COR-L47 (cell line): ENCODE results near the gene VNN1.
"Not testable (repeated sequence)": the region's sequence is repeated elsewhere in the genome, so short reads cannot be mapped to it uniquely, and the experiment has no call there.

Source experiments
- DNase-seq: peaks from one replicate; lab custom pipeline; 2025; lab: John Stamatoyannopoulos, UW

The VNN1 gene

GRCh38 chr6:132719736-132720448, 6.0 kb upstream of the VNN1 start:
- no peak for DNase-seq

GRCh38 chr6:132715881-132716637, 2.2 kb upstream of the VNN1 start:
- DNase-seq = no peak

- peak; percentile 14 for DNase-seq
These were observed 1.3 kb upstream of the VNN1 start for GRCh38 chr6:132715204-132715603.

GRCh38 chr6:132714160-132714559, 305 bp upstream of the VNN1 start:
- DNase-seq = no peak

GRCh38 chr6:132712366-132712765, 1.5 kb downstream of the VNN1 start:
- no peak for DNase-seq

- no peak for DNase-seq
These were observed 5.1 kb downstream of the VNN1 start for GRCh38 chr6:132708771-132709170.

- no peak for DNase-seq
These were observed 5.9 kb downstream of the VNN1 start for GRCh38 chr6:132708002-132708401.

- not testable (repeated sequence) for DNase-seq
These were observed 7.1 kb downstream of the VNN1 start for GRCh38 chr6:132706756-132707155.

GRCh38 chr6:132703936-132704335, 9.9 kb downstream of the VNN1 start:
- no peak for DNase-seq

GRCh38 chr6:132698608-132699007, 15.2 kb downstream of the VNN1 start:
- DNase-seq = no peak

GRCh38 chr6:132695773-132696172, 18.1 kb downstream of the VNN1 start:
- no peak for DNase-seq

GRCh38 chr6:132693478-132693877, 20.4 kb downstream of the VNN1 start:
- DNase-seq = no peak

- no peak for DNase-seq
These were observed 23.2 kb downstream of the VNN1 start for GRCh38 chr6:132690678-132691077.

GRCh38 chr6:132687306-132687705, 26.5 kb downstream of the VNN1 start:
- no peak for DNase-seq

GRCh38 chr6:132686531-132686930, 27.3 kb downstream of the VNN1 start:
- DNase-seq = no peak

- no peak for DNase-seq
These were observed 28.8 kb downstream of the VNN1 start for GRCh38 chr6:132685009-132685408.

- no peak for DNase-seq
These were observed 29.6 kb downstream of the VNN1 start for GRCh38 chr6:132684272-132684671.

- DNase-seq = no peak
These were observed 30.3 kb downstream of the VNN1 start for GRCh38 chr6:132683543-132683942.

GRCh38 chr6:132679094-132679493, 34.8 kb downstream of the VNN1 start:
- DNase-seq = not testable (repeated sequence)

GRCh38 chr6:132675749-132676148, 38.1 kb downstream of the VNN1 start:
- DNase-seq = no peak

- DNase-seq = no peak
These were observed 38.9 kb downstream of the VNN1 start for GRCh38 chr6:132675002-132675401.

GRCh38 chr6:132673376-132674094, 40.3 kb downstream of the VNN1 start:
- no peak for DNase-seq

- no peak for DNase-seq
These were observed 42.6 kb downstream of the VNN1 start for GRCh38 chr6:132671295-132671694.
